ENCODE measurements around the gene CHPT1.

DNA sequence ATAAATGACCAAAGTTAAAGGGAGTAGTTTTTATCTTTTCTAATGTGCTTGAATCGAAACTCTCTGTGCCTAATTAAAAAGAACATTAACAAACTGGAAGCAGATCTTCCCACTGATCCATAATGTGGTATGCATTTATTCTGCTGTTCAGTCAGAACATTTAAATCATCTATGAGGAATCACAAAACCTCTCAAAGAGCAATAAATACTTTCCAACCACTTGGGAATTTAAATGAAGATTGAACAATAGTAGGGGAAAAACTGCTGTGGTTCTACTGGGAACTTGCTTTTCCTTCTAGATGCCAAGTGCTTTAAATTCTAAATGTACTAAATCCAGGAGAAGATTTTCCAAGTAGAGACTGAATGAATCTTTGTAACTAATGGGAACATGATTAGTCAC is 12.3 kb upstream of the CHPT1 start:
- TF ChIP-seq, protein P1, sequence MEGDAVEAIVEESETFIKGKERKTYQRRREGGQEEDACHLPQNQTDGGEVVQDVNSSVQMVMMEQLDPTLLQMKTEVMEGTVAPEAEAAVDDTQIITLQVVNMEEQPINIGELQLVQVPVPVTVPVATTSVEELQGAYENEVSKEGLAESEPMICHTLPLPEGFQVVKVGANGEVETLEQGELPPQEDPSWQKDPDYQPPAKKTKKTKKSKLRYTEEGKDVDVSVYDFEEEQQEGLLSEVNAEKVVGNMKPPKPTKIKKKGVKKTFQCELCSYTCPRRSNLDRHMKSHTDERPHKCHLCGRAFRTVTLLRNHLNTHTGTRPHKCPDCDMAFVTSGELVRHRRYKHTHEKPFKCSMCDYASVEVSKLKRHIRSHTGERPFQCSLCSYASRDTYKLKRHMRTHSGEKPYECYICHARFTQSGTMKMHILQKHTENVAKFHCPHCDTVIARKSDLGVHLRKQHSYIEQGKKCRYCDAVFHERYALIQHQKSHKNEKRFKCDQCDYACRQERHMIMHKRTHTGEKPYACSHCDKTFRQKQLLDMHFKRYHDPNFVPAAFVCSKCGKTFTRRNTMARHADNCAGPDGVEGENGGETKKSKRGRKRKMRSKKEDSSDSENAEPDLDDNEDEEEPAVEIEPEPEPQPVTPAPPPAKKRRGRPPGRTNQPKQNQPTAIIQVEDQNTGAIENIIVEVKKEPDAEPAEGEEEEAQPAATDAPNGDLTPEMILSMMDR (IDR thresholded peaks at IDR 0.05) = no peak
- TF ChIP-seq ZFX (IDR thresholded peaks at IDR 0.05; ENCODE audit: borderline replicate concordance) = no peak

Data from 22Rv1 (cell line).